T-cell (primary cell): ENCODE data around the gene HRH1. TPM values are rescaled to one million over a fixed set of nuclear protein-coding genes. Genes with fewer than 3 reads are reported as not detected.

Experiments
- ATAC-seq, 4 experiments: fragments of 200-7000 bp in 3 of 4; fragments of 150-1000 bp in 1 of 4; cut with Tn5 transposase; replicated peaks in 1 of 4; 1 replicate in 3 of 4; 2 replicates in 1 of 4; pipeline ENCODE4 v1.10.0; 2021; ENCODE audit warnings: moderate library complexity in 3 of 4, mild to moderate bottlenecking in 2 of 4, moderate number of reproducible peaks in 1 of 4
- CTCF ChIA-PET, 2 donors: fragments of 300-600 bp; sonication (Branson Sonifier 250); formaldehyde crosslinking; loops; one replicate each; lab custom pipeline; 2022; ENCODE audit warnings: antibody characterized with exemption in 2 of 2; lab: Charles Lee
- POLR2A ChIA-PET, 2 donors: fragments of 300-600 bp; sonication (Branson Sonifier 250); formaldehyde crosslinking; loops; one replicate each; lab custom pipeline; 2022; ENCODE audit warnings: antibody characterized with exemption in 2 of 2; lab: Charles Lee
- DNase-seq, 35 experiments: peaks; one replicate each; pipeline versions ENCODE4 v3.0.0 to v3.0.0-alpha.2; 2013 to 2023
- H3K27ac ChIP-seq: one replicate; pipeline ENCODE4 v1.5.1; 2013; ENCODE audit warnings: low read length
- H3K27me3 ChIP-seq, 2 experiments: replicated peaks in 1 of 2; 1 replicate in 1 of 2; 2 replicates in 1 of 2; pipeline versions ENCODE4 v1.6.1 to v1.7.0; 2013; ENCODE audit warnings: low read length in 1 of 2, mixed read lengths in 1 of 2; ENCODE audit not compliant: control insufficient read depth in 2 of 2, insufficient read depth in 2 of 2; ENCODE audit errors: extremely low read depth in 1 of 2
- H3K36me3 ChIP-seq, 2 donors: 1 replicate in 1 of 2; 2 replicates in 1 of 2; pipeline versions ENCODE4 v1.6.1 to v1.7.0; 2013; ENCODE audit warnings: low read length in 1 of 2; ENCODE audit not compliant: control insufficient read depth in 2 of 2, insufficient read depth in 1 of 2; ENCODE audit errors: extremely low read depth in 1 of 2
- H3K4me1 ChIP-seq, 2 experiments: 1 replicate in 1 of 2; 2 replicates in 1 of 2; pipeline versions ENCODE4 v1.6.1 to v1.7.0; 2013; ENCODE audit warnings: low read length in 2 of 2, mixed read lengths in 1 of 2; ENCODE audit not compliant: insufficient read depth in 2 of 2, control insufficient read depth in 1 of 2; ENCODE audit errors: extremely low read depth in 1 of 2
- H3K4me3 ChIP-seq, 2 donors: 1 replicate in 1 of 2; 2 replicates in 1 of 2; pipeline versions ENCODE4 v1.5.1 to v1.7.0; 2013; ENCODE audit warnings: mild to moderate bottlenecking in 2 of 2, low read length in 1 of 2, moderate library complexity in 1 of 2; ENCODE audit not compliant: control insufficient read depth in 1 of 2; ENCODE audit errors: extremely low read depth in 1 of 2
- H3K9me3 ChIP-seq: 2 replicates; pipeline ENCODE4 v1.7.0; 2013
- H3K27ac Mint-ChIP-seq, 2 donors: one replicate each; pipeline ENCODE4 v1.8.0; 2020 to 2021; ENCODE audit warnings: mild to moderate bottlenecking in 2 of 2, mixed read lengths in 2 of 2
- H3K27me3 Mint-ChIP-seq, 2 donors: one replicate each; pipeline ENCODE4 v1.8.0; 2021 to 2022; ENCODE audit warnings: mixed read lengths in 2 of 2
- H3K36me3 Mint-ChIP-seq: one replicate; pipeline ENCODE4 v1.8.0; 2021; ENCODE audit warnings: mixed read lengths
- H3K4me1 Mint-ChIP-seq, 3 donors: one replicate each; pipeline ENCODE4 v1.8.0; 2020 to 2022; ENCODE audit warnings: mixed read lengths in 3 of 3, mild to moderate bottlenecking in 1 of 3
- H3K4me3 Mint-ChIP-seq, 3 donors: one replicate each; pipeline ENCODE4 v1.8.0; 2020 to 2022; ENCODE audit warnings: mild to moderate bottlenecking in 3 of 3, mixed read lengths in 3 of 3, moderate library complexity in 3 of 3
- H3K9me3 Mint-ChIP-seq, 3 donors: one replicate each; pipeline ENCODE4 v1.8.0; 2020 to 2022; ENCODE audit warnings: mixed read lengths in 3 of 3
- WGBS: methylation state at CpG from one replicate; pipeline ENCODE4 v1.1.5; 2013; ENCODE audit warnings: missing lambda C conversion rate; ENCODE audit not compliant: insufficient coverage; 5-methylcytosine and 5-hydroxymethylcytosine counted together
- total RNA-seq, 35 experiments: library from RNA in 6 of 35; stranded (reverse) in 6 of 35; fragments of 120-200 nt in 1 of 35; gene quantifications; one replicate each; pipeline versions ENCODE4 v1.2.1 to v1.2.4 and lab custom pipeline; 2013 to 2026

HRH1 gene
- total RNA-seq, 5 donors from 2014 or later (not counting 1 experiment from before 2014, with no cell fraction given), result 0.19 to 2.0 (median 0.46) TPM; not detected in 2

DNA sequence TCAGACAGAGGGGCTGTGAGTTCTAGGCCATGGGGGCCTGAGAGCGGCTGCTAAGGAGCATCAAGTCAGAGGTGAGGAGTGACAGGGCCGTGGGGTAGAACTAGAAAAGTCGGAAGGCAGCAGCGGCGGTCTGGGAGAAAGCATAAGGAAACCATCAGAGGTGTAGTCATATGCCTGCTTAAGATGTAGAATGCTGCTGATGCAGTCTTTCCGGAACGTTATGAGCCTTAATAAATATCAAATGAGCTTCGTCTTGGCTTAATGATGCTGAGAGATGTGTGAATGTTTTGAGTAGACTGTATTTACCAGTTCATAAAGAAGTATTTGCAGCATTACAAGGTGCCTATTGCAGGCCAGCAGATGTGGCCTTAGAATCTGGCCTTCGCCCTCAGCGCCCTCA is 133.1 kb downstream of the HRH1 start:
- H3K4me1 ChIP-seq, result peaks cover 30 to 44% of the 10 kb centered on the region in 2 experiments
- peaks cover 50 to 53% (median 52%) of the 10 kb centered on the region in 3 donors for H3K4me1 Mint-ChIP-seq
- POLR2A ChIA-PET, result interaction anchor here in 1 of 2 donors (1.3 kb wide), 1 partner anchor 15 kb away, joined by 6 read pairs; the partner anchor contains the start of gene ATG7

DNA sequence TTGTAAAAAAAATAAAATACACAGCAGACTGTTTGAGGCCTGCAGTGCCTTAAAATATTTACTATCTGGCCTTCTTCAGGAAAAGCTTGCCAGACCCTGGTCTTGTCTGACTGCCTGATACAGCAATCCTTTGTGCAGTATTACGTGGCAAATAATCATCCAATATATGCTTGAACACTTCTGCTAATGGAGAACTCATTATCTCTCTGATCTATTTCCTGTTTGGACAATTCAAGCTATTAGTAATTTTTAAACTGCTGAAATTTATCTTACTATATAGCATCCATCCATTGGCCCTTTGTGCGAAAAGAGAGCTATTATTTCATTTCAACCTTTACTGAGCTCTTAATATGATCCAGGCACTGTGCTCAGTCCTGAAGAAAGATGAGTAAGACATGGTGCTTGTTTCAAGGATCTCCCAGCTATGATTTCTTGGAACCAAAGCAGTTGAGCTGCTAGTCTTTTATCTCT is 133.8 kb downstream of the HRH1 start:
- ChIA-PET CTCF (interaction anchor here (0.6 to 1.5 kb wide), 2 partner anchors 15 to 47 kb away, joined by 5 to 6 read pairs; partner anchors contain the start of gene ATG7 (in 1 of the 2)), POLR2A (interaction anchor here (0.5 to 1.5 kb wide), 3 partner anchors 8 to 16 kb away, joined by 3 to 7 read pairs (median 6); partner anchors contain the start of gene ATG7 (in 2 of the 2))
- no peak for ATAC-seq
- H3K4me1 ChIP-seq, result peaks cover 33 to 44% of the 10 kb centered on the region in 2 experiments
- peaks cover 24% of the 10 kb centered on the region for H3K36me3 Mint-ChIP-seq
- peak overlapping the region; percentile 87 for H3K27ac ChIP-seq
- no peak overlapping the region for H3K4me3 ChIP-seq
- H3K4me1 Mint-ChIP-seq, result peaks cover 54 to 57% (median 56%) of the 10 kb centered on the region in 3 donors
- H3K9me3 ChIP-seq, result no peaks in the 10 kb centered on the region
- H3K36me3 ChIP-seq, result peaks cover 4 to 7% of the 10 kb centered on the region in 2 donors
- no peaks in the 10 kb centered on the region for H3K27me3 Mint-ChIP-seq
- no CpG with 5 or more reads among the region's 2 CpGs for WGBS
- peak overlapping the region; percentile 95 to 96 for H3K27ac Mint-ChIP-seq
- no peak overlapping the region for H3K4me3 Mint-ChIP-seq
- no peaks in the 10 kb centered on the region for H3K9me3 Mint-ChIP-seq
- no peaks in the 10 kb centered on the region for H3K27me3 ChIP-seq
- no peak for DNase-seq

More for the DNA sequence above, 133.1 kb downstream of the HRH1 start:
- Histone ChIP-seq H3K36me3 (peaks cover 7 to 9% of the 10 kb centered on the region in 2 donors), H3K9me3 (no peaks in the 10 kb centered on the region), H3K27me3 (no peaks in the 10 kb centered on the region), H3K27ac (no peak overlapping the region), H3K4me3 (no peak overlapping the region)
- DNase-seq (no peak), ATAC-seq (no peak)
- H3K4me3 Mint-ChIP-seq, result no peak overlapping the region
- H3K36me3 Mint-ChIP-seq, result peaks cover 29% of the 10 kb centered on the region
- H3K9me3 Mint-ChIP-seq, result no peaks in the 10 kb centered on the region
- no peaks in the 10 kb centered on the region for H3K27me3 Mint-ChIP-seq
- CTCF ChIA-PET, result interaction anchor here in 1 of 2 donors (1.5 kb wide), 1 partner anchor 15 kb away, joined by 6 read pairs; the partner anchor contains the start of gene ATG7
- 96% methylated on average over 5 of the region's 10 CpGs for WGBS
- H3K27ac Mint-ChIP-seq, result peak overlapping the region; percentile 44 to 45

GRCh38 chr3:11288786-11289637 is 134.7 kb downstream of the HRH1 start:
- H3K36me3 ChIP-seq, result peaks cover 0 to 5% of the 10 kb centered on the region in 2 donors
- peak overlapping the region; percentile 87 for H3K27ac ChIP-seq
- no CpG with 5 or more reads among the region's 7 CpGs for WGBS
- no peaks in the 10 kb centered on the region for H3K9me3 Mint-ChIP-seq
- no peak overlapping the region for H3K4me3 ChIP-seq
- CTCF ChIA-PET, result interaction anchor here (0.6 to 1.5 kb wide), 4 partner anchors 12 to 23 kb away, joined by 3 to 6 read pairs (median 4); partner anchors contain the start of gene ATG7 (in 1 of the 2)
- peak overlapping the region; percentile 95 to 96 for H3K27ac Mint-ChIP-seq
- peaks cover 18% of the 10 kb centered on the region for H3K36me3 Mint-ChIP-seq
- DNase-seq (peak in 3 of 35 experiments; percentile 6 to 54 (median 23)), ATAC-seq (peak in 3 of 4 experiments; percentile 18 to 37 (median 28))
- POLR2A ChIA-PET, result interaction anchor here (0.7 to 1.5 kb wide), 4 partner anchors 12 to 17 kb away, joined by 3 to 7 read pairs (median 4); partner anchors contain the start of gene ATG7 (in 2 of the 2)
- H3K27me3 Mint-ChIP-seq, result no peaks in the 10 kb centered on the region
- H3K4me1 ChIP-seq, result peaks cover 33 to 44% of the 10 kb centered on the region in 2 experiments
- H3K27me3 ChIP-seq, result no peaks in the 10 kb centered on the region
- peak overlapping the region; percentile 3 to 32 (median 3) for H3K4me3 Mint-ChIP-seq
- H3K9me3 ChIP-seq, result no peaks in the 10 kb centered on the region
- peaks cover 55 to 57% (median 56%) of the 10 kb centered on the region in 3 donors for H3K4me1 Mint-ChIP-seq

GRCh38 chr3:11289864-11290263 is 135.6 kb downstream of the HRH1 start:
- WGBS, result no CpG with 5 or more reads among the region's 3 CpGs
- peaks cover 33 to 44% of the 10 kb centered on the region in 2 experiments for H3K4me1 ChIP-seq
- no peak overlapping the region for H3K4me3 Mint-ChIP-seq
- H3K27me3 ChIP-seq, result no peaks in the 10 kb centered on the region
- no peaks in the 10 kb centered on the region for H3K9me3 Mint-ChIP-seq
- ATAC-seq (no peak), DNase-seq (no peak)
- peaks cover 55 to 57% (median 56%) of the 10 kb centered on the region in 3 donors for H3K4me1 Mint-ChIP-seq
- ChIA-PET CTCF (interaction anchor here in 1 of 2 donors (0.7 to 1.9 kb wide), 3 partner anchors 17 to 22 kb away, joined by 3 to 6 read pairs (median 3); partner anchors contain the start of gene ATG7), POLR2A (interaction anchor here in 1 of 2 donors (0.7 kb wide), 1 partner anchor 13 kb away, joined by 3 read pairs; no protein-coding TSS in a partner anchor)
- no peaks in the 10 kb centered on the region for H3K27me3 Mint-ChIP-seq
- no peaks in the 10 kb centered on the region for H3K9me3 ChIP-seq
- peak overlapping the region; percentile 95 to 96 for H3K27ac Mint-ChIP-seq
- H3K36me3 ChIP-seq, result no peaks in the 10 kb centered on the region
- peaks cover 16% of the 10 kb centered on the region for H3K36me3 Mint-ChIP-seq
- peak overlapping the region; percentile 87 for H3K27ac ChIP-seq
- H3K4me3 ChIP-seq, result no peak overlapping the region

DNA sequence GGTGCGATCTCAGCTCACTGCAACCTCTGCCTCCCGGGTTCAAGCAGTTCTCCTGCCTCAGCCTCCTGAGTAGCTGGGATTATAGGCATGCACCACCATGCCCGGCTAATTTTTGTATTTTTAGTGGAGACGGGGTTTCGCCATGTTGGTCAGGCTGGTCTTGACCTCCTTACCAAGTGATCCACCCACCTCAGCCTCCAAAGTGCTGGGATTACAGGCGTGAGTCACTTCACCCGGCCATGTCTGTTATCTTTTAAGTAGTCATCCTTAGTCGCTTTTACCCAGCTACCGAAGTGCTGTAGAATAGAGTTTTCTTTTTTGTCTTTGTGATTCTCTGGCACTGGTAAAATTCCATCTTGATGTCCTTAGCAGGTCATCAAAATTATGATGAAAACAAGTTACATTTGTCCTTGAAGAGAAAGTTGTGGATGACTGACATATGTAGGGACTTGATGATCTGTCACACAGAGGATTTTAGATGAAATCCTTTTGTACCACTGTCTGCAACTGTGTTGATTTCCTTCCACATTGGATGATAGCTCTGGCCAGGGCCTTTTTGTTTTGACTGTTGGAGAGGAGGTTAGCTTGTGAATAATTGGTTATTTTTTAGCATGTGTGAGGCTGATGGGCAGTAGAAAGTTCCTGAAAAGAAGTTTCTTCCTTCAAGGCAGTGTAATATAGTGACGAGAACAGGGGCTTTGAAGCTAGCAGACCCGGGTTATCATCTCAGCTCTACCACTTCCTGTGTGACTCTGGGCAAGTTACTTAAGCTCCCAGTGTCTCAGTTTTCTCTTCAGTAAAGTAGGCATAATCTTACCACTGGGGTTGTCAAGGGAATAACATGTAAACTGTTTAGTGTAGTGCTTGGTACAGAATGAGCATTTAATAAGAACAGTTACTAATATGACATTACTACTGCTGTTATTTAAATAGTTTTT is 136.7 kb downstream of the HRH1 start:
- DNase-seq (peak in 30 of 35 experiments; percentile 5 to 73 (median 29)), ATAC-seq (peak; percentile 91 to 97 (median 94))
- POLR2A ChIA-PET, result interaction anchor here in 1 of 2 donors (1.2 to 1.8 kb wide), 2 partner anchors 16 to 19 kb away, joined by 10 to 16 read pairs; partner anchors contain the start of gene ATG7
- peaks cover 56 to 57% (median 56%) of the 10 kb centered on the region in 3 donors for H3K4me1 Mint-ChIP-seq
- peak overlapping the region; percentile 95 to 96 for H3K27ac Mint-ChIP-seq
- peaks cover 13% of the 10 kb centered on the region for H3K36me3 Mint-ChIP-seq
- H3K9me3 Mint-ChIP-seq, result no peaks in the 10 kb centered on the region
- Histone ChIP-seq H3K27ac (peak overlapping the region; percentile 87), H3K4me1 (peaks cover 33 to 44% of the 10 kb centered on the region in 2 experiments), H3K4me3 (no peak overlapping the region), H3K9me3 (no peaks in the 10 kb centered on the region), H3K27me3 (no peaks in the 10 kb centered on the region), H3K36me3 (no peaks in the 10 kb centered on the region)
- no CpG with 5 or more reads among the region's 11 CpGs for WGBS
- CTCF ChIA-PET, result interaction anchor here in 1 of 2 donors (0.5 to 1.9 kb wide), 8 partner anchors 15 to 420 kb away, joined by 3 to 10 read pairs (median 3); partner anchors contain the start of gene ATG7
- peak overlapping the region; percentile 35 to 54 (median 53) for H3K4me3 Mint-ChIP-seq
- no peaks in the 10 kb centered on the region for H3K27me3 Mint-ChIP-seq
